Gastrocnemius medialis (tissue), 4 donors: ENCODE results near the gene LVRN.

Source experiments
- POLR2A ChIP-seq, 2 donors: fragments of 450-650 bp; IDR thresholded peaks; one replicate each; pipeline ENCODE4 v1.6.1; 2017; ENCODE audit warnings: antibody characterized with exemption in 2 of 2, mild to moderate bottlenecking in 2 of 2, moderate library complexity in 2 of 2
- TF ChIP-seq, protein P1 (sequence below), 5 experiments: fragments of 450-650 bp in 3 of 5; fragments of 200-600 bp in 2 of 5; sonication (generic) in 2 of 5; IDR thresholded peaks in 4 of 5; conservative IDR thresholded peaks in 1 of 5; 1 replicate in 4 of 5; 2 replicates in 1 of 5; pipeline ENCODE4 v1.5.1; 2016 to 2019; ENCODE audit warnings: antibody characterized with exemption in 5 of 5, mild to moderate bottlenecking in 3 of 5, moderate library complexity in 3 of 5

DNA sequence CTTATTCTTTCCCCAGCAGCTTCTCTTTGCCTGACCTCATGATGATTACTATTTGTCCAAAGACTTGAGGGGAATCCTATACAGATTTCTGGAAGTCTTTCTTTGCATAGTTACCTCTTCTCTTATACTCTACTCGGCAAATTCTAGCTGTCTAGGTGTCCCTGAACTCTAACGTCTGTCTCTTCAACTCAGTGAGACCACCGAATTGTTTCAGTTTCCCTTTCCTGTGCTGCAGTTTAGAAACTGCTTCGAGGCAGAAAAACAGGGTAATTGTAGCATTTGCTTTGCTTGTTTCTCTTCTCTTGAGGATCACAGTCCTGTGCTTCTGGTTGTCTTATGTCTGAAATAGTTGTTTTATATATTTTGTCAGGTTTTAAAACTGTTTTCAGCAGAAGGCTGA is 14.8 kb downstream of the LVRN start:
- TF ChIP-seq, protein P1, sequence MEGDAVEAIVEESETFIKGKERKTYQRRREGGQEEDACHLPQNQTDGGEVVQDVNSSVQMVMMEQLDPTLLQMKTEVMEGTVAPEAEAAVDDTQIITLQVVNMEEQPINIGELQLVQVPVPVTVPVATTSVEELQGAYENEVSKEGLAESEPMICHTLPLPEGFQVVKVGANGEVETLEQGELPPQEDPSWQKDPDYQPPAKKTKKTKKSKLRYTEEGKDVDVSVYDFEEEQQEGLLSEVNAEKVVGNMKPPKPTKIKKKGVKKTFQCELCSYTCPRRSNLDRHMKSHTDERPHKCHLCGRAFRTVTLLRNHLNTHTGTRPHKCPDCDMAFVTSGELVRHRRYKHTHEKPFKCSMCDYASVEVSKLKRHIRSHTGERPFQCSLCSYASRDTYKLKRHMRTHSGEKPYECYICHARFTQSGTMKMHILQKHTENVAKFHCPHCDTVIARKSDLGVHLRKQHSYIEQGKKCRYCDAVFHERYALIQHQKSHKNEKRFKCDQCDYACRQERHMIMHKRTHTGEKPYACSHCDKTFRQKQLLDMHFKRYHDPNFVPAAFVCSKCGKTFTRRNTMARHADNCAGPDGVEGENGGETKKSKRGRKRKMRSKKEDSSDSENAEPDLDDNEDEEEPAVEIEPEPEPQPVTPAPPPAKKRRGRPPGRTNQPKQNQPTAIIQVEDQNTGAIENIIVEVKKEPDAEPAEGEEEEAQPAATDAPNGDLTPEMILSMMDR (IDR thresholded peaks at IDR 0.05 in 4 of 5, conservative IDR thresholded peaks at IDR 0.05 in 1 of 5) = no peak
- no peak for TF ChIP-seq POLR2A (IDR thresholded peaks at IDR 0.05)
